Activated B cell treated with CpG ODN at 0.5 μM for 24 hours (primary cell): ENCODE data around the gene TUBB1. TPM values are rescaled to one million over a fixed set of nuclear protein-coding genes. Genes with fewer than 3 reads are reported as not detected.

ENCODE experiments used
- ATAC-seq: fragments of 200-7000 bp; cut with Tn5 transposase; one replicate; pipeline ENCODE4 v1.10.0; 2021; ENCODE audit warnings: low read depth, mild to moderate bottlenecking, moderate library complexity
- CTCF ChIA-PET: fragments of 350-600 bp; sonication (Branson Sonifier 250); formaldehyde crosslinking; loops from one replicate; lab custom pipeline; 2021; ENCODE audit warnings: antibody characterized with exemption; lab: Charles Lee
- POLR2A ChIA-PET: fragments of 350-600 bp; sonication (Branson Sonifier 250); formaldehyde crosslinking; loops from one replicate; lab custom pipeline; 2021; ENCODE audit warnings: antibody characterized with exemption; lab: Charles Lee
- DNase-seq: peaks from one replicate; pipeline ENCODE4 v3.0.0; 2022
- H3K27ac Mint-ChIP-seq: one replicate; pipeline ENCODE4 v1.8.0; 2020; ENCODE audit warnings: mixed read lengths
- H3K27me3 Mint-ChIP-seq: one replicate; pipeline ENCODE4 v1.8.0; 2021; ENCODE audit warnings: mixed read lengths
- H3K36me3 Mint-ChIP-seq: one replicate; pipeline ENCODE4 v1.8.0; 2021; ENCODE audit warnings: low read depth, mixed read lengths
- H3K4me1 Mint-ChIP-seq: one replicate; pipeline ENCODE4 v1.8.0; 2021; ENCODE audit warnings: mixed read lengths
- H3K4me3 Mint-ChIP-seq: one replicate; pipeline ENCODE4 v1.8.0; 2020; ENCODE audit warnings: mild to moderate bottlenecking, mixed read lengths
- H3K9me3 Mint-ChIP-seq: one replicate; pipeline ENCODE4 v1.8.0; 2020; ENCODE audit warnings: mixed read lengths
- CTCF ChIP-seq: fragments of 200-600 bp; IDR thresholded peaks from one replicate; pipeline ENCODE4 v1.8.0; 2022; ENCODE audit warnings: antibody characterized with exemption, mild to moderate bottlenecking
- intact Hi-C: fragments of 100-400 bp; cut with micrococcal nuclease; formaldehyde crosslinking; loops from one replicate; pipeline ENCODE4 v1.15.1; 2024
- total RNA-seq: library from RNA; stranded (reverse); gene quantifications from 2 replicates; pipeline ENCODE4 v1.2.3, GENCODE V29; 2022

Gene TUBB1
- total RNA-seq, 1 donor from 2014 or later: 0.09 TPM

- no peak for DNase-seq
- Mint-ChIP-seq H3K4me1 (no peaks in the 10 kb centered on the region), H3K27ac (no peak overlapping the region), H3K27me3 (peaks cover 30% of the 10 kb centered on the region), H3K9me3 (no peaks in the 10 kb centered on the region), H3K4me3 (no peak overlapping the region), H3K36me3 (no peaks in the 10 kb centered on the region)
- CTCF ChIA-PET: no interaction called here
- TF ChIP-seq CTCF: no peak
- no peak for ATAC-seq
- intact Hi-C loops: no loop called here
- POLR2A ChIA-PET: no interaction called here
Observed at GRCh38 chr20:59050437-59050836, 31.2 kb downstream of the TUBB1 start.

GRCh38 chr20:59051666-59052185 is 32.5 kb downstream of the TUBB1 start:
- H3K9me3 Mint-ChIP-seq: peaks cover 1% of the 10 kb centered on the region
- ATAC-seq (no peak), DNase-seq (no peak)
- H3K27ac Mint-ChIP-seq: no peak overlapping the region
- no peak overlapping the region for H3K4me3 Mint-ChIP-seq
- no peaks in the 10 kb centered on the region for H3K36me3 Mint-ChIP-seq
- TF ChIP-seq CTCF: no peak
- peaks cover 31% of the 10 kb centered on the region for H3K27me3 Mint-ChIP-seq
- ChIA-PET CTCF (interaction anchor here (1.1 kb wide), 1 partner anchor 36 kb away, joined by 6 read pairs; no protein-coding TSS in a partner anchor), POLR2A (no interaction called here)
- intact Hi-C loops: no loop called here
- no peaks in the 10 kb centered on the region for H3K4me1 Mint-ChIP-seq

- TF ChIP-seq CTCF: no peak
- ChIA-PET POLR2A (no interaction called here), CTCF (interaction anchor here (0.7 to 1.6 kb wide), 5 partner anchors 14 to 185 kb away, joined by 3 to 7 read pairs (median 4); no protein-coding TSS in a partner anchor)
- Mint-ChIP-seq H3K27me3 (peaks cover 31% of the 10 kb centered on the region), H3K4me3 (no peak overlapping the region), H3K27ac (no peak overlapping the region), H3K4me1 (no peaks in the 10 kb centered on the region), H3K9me3 (peaks cover 1% of the 10 kb centered on the region), H3K36me3 (no peaks in the 10 kb centered on the region)
- intact Hi-C loops: loop anchor here (1.0 to 2.0 kb wide), 4 partner anchors 23 to 347 kb away; no protein-coding TSS in a partner anchor
- ATAC-seq (no peak), DNase-seq (no peak)
Observed at GRCh38 chr20:59055302-59055701, 36.1 kb downstream of the TUBB1 start.

- intact Hi-C loops: no loop called here
- H3K4me3 Mint-ChIP-seq: no peak overlapping the region
- H3K27me3 Mint-ChIP-seq: peaks cover 13% of the 10 kb centered on the region
- H3K36me3 Mint-ChIP-seq: no peaks in the 10 kb centered on the region
- H3K9me3 Mint-ChIP-seq: no peaks in the 10 kb centered on the region
- no peaks in the 10 kb centered on the region for H3K4me1 Mint-ChIP-seq
- DNase-seq (no peak), ATAC-seq (no peak)
- no peak overlapping the region for H3K27ac Mint-ChIP-seq
- ChIA-PET POLR2A (no interaction called here), CTCF (no interaction called here)
- TF ChIP-seq CTCF: no peak
Observed at GRCh38 chr20:59062081-59062480, 42.9 kb downstream of the TUBB1 start.

- H3K27ac Mint-ChIP-seq: no peak overlapping the region
- H3K4me3 Mint-ChIP-seq: no peak overlapping the region
- H3K36me3 Mint-ChIP-seq: no peaks in the 10 kb centered on the region
- H3K9me3 Mint-ChIP-seq: no peaks in the 10 kb centered on the region
- intact Hi-C loops: no loop called here
- H3K27me3 Mint-ChIP-seq: peaks cover 15% of the 10 kb centered on the region
- H3K4me1 Mint-ChIP-seq: no peaks in the 10 kb centered on the region
- ChIA-PET POLR2A (no interaction called here), CTCF (no interaction called here)
- ATAC-seq (no peak), DNase-seq (no peak)
- TF ChIP-seq CTCF: no peak
Observed at GRCh38 chr20:59063358-59064213, 44.4 kb downstream of the TUBB1 start.
